Ovary (tissue), 3 donors: ENCODE results near the gene KIAA1671.

Source experiments
- EP300 ChIP-seq: sonication (generic); formaldehyde crosslinking; IDR thresholded peaks from one replicate; pipeline ENCODE4 v1.6.1; 2017; ENCODE audit warnings: antibody characterized with exemption
- TF ChIP-seq, protein P1 (sequence below), 3 donors: fragments of 450-650 bp in 2 of 3; fragments of 200-600 bp in 1 of 3; IDR thresholded peaks; one replicate each; pipeline versions ENCODE4 v1.5.1 to v1.8.0; 2016 to 2022; ENCODE audit warnings: antibody characterized with exemption in 3 of 3, mild to moderate bottlenecking in 1 of 3
- donor health status: DM: no; HTN: no; CAD: no.

DNA sequence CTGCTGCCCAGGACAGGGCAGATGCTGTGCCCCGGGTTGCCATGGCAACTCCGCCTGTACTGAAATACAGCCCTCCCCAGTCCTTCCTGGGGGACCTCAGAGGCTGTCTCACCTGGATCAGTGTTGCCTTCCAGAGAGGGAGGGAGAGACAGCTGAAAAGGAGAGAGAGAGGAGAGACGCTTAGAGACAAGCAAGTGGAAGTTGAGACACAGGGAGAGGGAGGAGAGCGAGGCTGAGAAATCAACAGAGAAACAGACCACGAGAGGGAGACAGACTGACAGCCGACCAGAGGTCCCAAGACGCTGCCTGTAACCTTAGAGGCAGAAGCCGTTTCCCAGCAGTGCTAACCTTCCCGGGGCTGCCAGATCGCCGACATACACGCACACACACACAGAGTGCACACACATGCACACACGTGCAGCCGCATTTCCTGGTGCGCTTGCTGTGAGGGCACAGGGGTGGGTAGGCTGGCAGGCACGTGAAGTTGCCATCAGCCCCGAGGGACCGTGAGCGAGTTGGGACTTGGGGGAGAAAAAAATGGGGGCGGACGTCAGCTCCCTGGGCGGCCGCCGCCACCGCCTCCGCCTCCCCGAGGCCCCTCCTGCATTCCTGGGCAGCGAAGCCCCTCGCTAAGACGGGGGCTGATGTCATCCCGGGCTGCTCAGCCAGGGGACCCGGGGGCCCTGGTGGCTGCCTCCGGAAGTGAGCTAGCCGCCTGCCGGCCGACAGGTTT, 158.5 kb downstream of the KIAA1671 start:
- TF ChIP-seq, protein P1, sequence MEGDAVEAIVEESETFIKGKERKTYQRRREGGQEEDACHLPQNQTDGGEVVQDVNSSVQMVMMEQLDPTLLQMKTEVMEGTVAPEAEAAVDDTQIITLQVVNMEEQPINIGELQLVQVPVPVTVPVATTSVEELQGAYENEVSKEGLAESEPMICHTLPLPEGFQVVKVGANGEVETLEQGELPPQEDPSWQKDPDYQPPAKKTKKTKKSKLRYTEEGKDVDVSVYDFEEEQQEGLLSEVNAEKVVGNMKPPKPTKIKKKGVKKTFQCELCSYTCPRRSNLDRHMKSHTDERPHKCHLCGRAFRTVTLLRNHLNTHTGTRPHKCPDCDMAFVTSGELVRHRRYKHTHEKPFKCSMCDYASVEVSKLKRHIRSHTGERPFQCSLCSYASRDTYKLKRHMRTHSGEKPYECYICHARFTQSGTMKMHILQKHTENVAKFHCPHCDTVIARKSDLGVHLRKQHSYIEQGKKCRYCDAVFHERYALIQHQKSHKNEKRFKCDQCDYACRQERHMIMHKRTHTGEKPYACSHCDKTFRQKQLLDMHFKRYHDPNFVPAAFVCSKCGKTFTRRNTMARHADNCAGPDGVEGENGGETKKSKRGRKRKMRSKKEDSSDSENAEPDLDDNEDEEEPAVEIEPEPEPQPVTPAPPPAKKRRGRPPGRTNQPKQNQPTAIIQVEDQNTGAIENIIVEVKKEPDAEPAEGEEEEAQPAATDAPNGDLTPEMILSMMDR (IDR thresholded peaks at IDR 0.05) = peak; percentile 12 to 24 (median 16)
- TF ChIP-seq EP300 = no peak
